H1 (cell line): ENCODE results near the gene SPDYE1. TPM values are rescaled to one million over a fixed set of nuclear protein-coding genes. Genes with fewer than 3 reads are reported as not detected.

ENCODE experiments used
- microRNA-seq, 2 experiments: library from miRNA; unstranded; fragments of <30 nt; microRNA quantifications; one replicate each; pipeline versions ENCODE4 to v1.2.0, GENCODE V29; 2016 to 2020; ENCODE audit warnings: borderline microRNAs expressed in 2 of 2, borderline number of aligned reads in 2 of 2, borderline replicate concordance in 1 of 2
- polyA plus RNA-seq, 7 experiments: library from polyadenylated mRNA; depleted of rRNA in 3 of 7; stranded (reverse) in 5 of 7; unstranded in 2 of 7; fragments of >200 nt in 5 of 7; fragments of 200-250 nt in 2 of 7; gene quantifications; 1 replicate in 5 of 7; 2 replicates in 1 of 7; 4 replicates in 1 of 7; pipeline versions ENCODE4 v1.2.1 to v1.2.3, GENCODE V29; 2011 to 2013; ENCODE audit warnings: missing spikeins in 2 of 7, mixed read lengths in 2 of 7
- total RNA-seq: library from RNA; stranded (reverse); fragmentation: NEBNext Ultra II Directional; extraction: Animal tissue kit (Norgen Biotek cat#: 25700); gene quantifications from 2 replicates; pipeline ENCODE4 v1.2.1, GENCODE V29; 2021

Gene SPDYE1
- total and polyA plus RNA-seq, 2 of the 8 experiments (the other 6 are each of a cell fraction or from before 2014, with no cell fraction given) = not detected

Small RNA genes within 50 kb of the gene (microRNA-seq; reads per million reads assigned to microRNA genes)
- gene MIR6837 = 0 to 0.20 reads per million in 2 experiments

Other genes with a start within 250 kb of the SPDYE1 start
- gene BLVRA, start 239.2 kb upstream of the SPDYE1 start, total RNA-seq = 32.9 and 37.1 TPM in 2 replicates
- gene BLVRA, start 239.2 kb upstream of the SPDYE1 start, polyA plus RNA-seq (2011; rRNA removed) = 13.7 and 16.1 TPM in 2 replicates
- gene MRPS24, start 128.4 kb upstream of the SPDYE1 start, total RNA-seq = 132 and 133 TPM in 2 replicates
- gene MRPS24, start 128.4 kb upstream of the SPDYE1 start, polyA plus RNA-seq (2011; rRNA removed) = 347 and 410 TPM in 2 replicates
- 18.2 and 18.7 TPM in 2 replicates for gene URGCP, start 91.3 kb upstream of the SPDYE1 start, total RNA-seq
- 9.0 and 10.7 TPM in 2 replicates for gene URGCP, start 91.3 kb upstream of the SPDYE1 start, polyA plus RNA-seq (2011; rRNA removed)
- gene UBE2D4, start 71.5 kb upstream of the SPDYE1 start, total RNA-seq = 3.4 and 5.2 TPM in 2 replicates
- gene UBE2D4, start 71.5 kb upstream of the SPDYE1 start, polyA plus RNA-seq (2011; rRNA removed) = 8.8 and 9.4 TPM in 2 replicates
- 30.9 and 32.1 TPM in 2 replicates for gene DBNL, start 46.8 kb downstream of the SPDYE1 start, total RNA-seq
- gene DBNL, start 46.8 kb downstream of the SPDYE1 start, polyA plus RNA-seq (2011; rRNA removed) = 56.6 and 63.1 TPM in 2 replicates
- gene PGAM2, start 67.7 kb downstream of the SPDYE1 start, total RNA-seq = 1.4 and 2.1 TPM in 2 replicates
- 2.9 and 4.3 TPM in 2 replicates for gene PGAM2, start 67.7 kb downstream of the SPDYE1 start, polyA plus RNA-seq (2011; rRNA removed)
- 14.5 and 14.9 TPM in 2 replicates for gene POLM, start 84.6 kb downstream of the SPDYE1 start, total RNA-seq
- 12.0 and 20.4 TPM in 2 replicates for gene POLM, start 84.6 kb downstream of the SPDYE1 start, polyA plus RNA-seq (2011; rRNA removed)
- gene AEBP1, start 106.4 kb downstream of the SPDYE1 start, total RNA-seq = 39.4 and 41.2 TPM in 2 replicates
- 10.4 and 18.4 TPM in 2 replicates for gene AEBP1, start 106.4 kb downstream of the SPDYE1 start, polyA plus RNA-seq (2011; rRNA removed)
- gene POLD2, start 125.7 kb downstream of the SPDYE1 start, total RNA-seq = 148 TPM in 2 replicates
- gene POLD2, start 125.7 kb downstream of the SPDYE1 start, polyA plus RNA-seq (2011; rRNA removed) = 214 and 289 TPM in 2 replicates
- gene MYL7, start 143.4 kb downstream of the SPDYE1 start, total RNA-seq = 3.3 and 3.6 TPM in 2 replicates
- 1.4 and 3.4 TPM in 2 replicates for gene MYL7, start 143.4 kb downstream of the SPDYE1 start, polyA plus RNA-seq (2011; rRNA removed)
- 4.1 and 4.9 TPM in 2 replicates for gene GCK, start 191.5 kb downstream of the SPDYE1 start, total RNA-seq
- 2.4 and 4.3 TPM in 2 replicates for gene GCK, start 191.5 kb downstream of the SPDYE1 start, polyA plus RNA-seq (2011; rRNA removed)
- 103 and 108 TPM in 2 replicates for gene YKT6, start 203.1 kb downstream of the SPDYE1 start, total RNA-seq
- gene YKT6, start 203.1 kb downstream of the SPDYE1 start, polyA plus RNA-seq (2011; rRNA removed) = 75.3 and 86.9 TPM in 2 replicates